Ascending aorta (tissue), 2 donors: ENCODE results near the gene TP53TG3C. TPM values are rescaled to one million over a fixed set of nuclear protein-coding genes. Genes with fewer than 3 reads are reported as not detected.
"Not testable (repeated sequence)": the region's sequence is repeated elsewhere in the genome, so short reads cannot be mapped to it uniquely, and the experiment has no call there.

ENCODE experiments used
- DNase-seq, 2 donors: peaks; one replicate each; pipeline ENCODE4 v3.0.0-alpha.2; 2019; ENCODE audit warnings: low spot score in 2 of 2
- H3K27ac ChIP-seq, 2 donors: fragments of 200-600 bp; sonication (generic); one replicate each; pipeline ENCODE4 v1.5.1; 2016 to 2017; ENCODE audit warnings: mild to moderate bottlenecking in 1 of 2
- H3K27me3 ChIP-seq: fragments of 200-600 bp; sonication (generic); one replicate; pipeline ENCODE4 v1.5.1; 2017
- H3K36me3 ChIP-seq, 2 donors: fragments of 200-600 bp; sonication (generic); one replicate each; pipeline ENCODE4 v1.5.1; 2016
- H3K4me1 ChIP-seq, 2 donors: fragments of 200-600 bp; sonication (generic); one replicate each; pipeline ENCODE4 v1.5.1; 2016 to 2017; ENCODE audit warnings: mild to moderate bottlenecking in 1 of 2
- H3K4me3 ChIP-seq, 2 donors: fragments of 200-600 bp; sonication (generic); one replicate each; pipeline ENCODE4 v1.5.1; 2016 to 2017; ENCODE audit warnings: mild to moderate bottlenecking in 1 of 2
- H3K9me3 ChIP-seq, 2 donors: fragments of 200-600 bp; sonication (generic); one replicate each; pipeline ENCODE4 v1.5.1; 2016
- intact Hi-C: fragments of 100-400 bp; cut with DNase I; formaldehyde crosslinking; loops from one replicate; pipeline ENCODE4 v1.15.1; 2023
- total RNA-seq: library from RNA; depleted of rRNA; stranded (reverse); fragments of >200 nt; gene quantifications from one replicate; pipeline ENCODE4 v1.1.0, GENCODE V29; 2016

TP53TG3C gene, protein sequence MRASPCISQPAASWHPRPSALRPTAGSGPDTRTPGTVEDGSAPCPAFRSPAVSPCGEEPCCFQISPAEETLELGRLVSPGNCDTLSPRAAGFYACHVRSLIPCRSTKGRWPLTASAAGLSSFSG
- not detected for total RNA-seq

GRCh38 chr16:33193926-33194325 is at the start of gene TP53TG3C:
TSS of gene TP53TG3C (plus strand) at chr16:33194226. CDS start at chr16:33194294, 68 bp downstream.
- H3K9me3 ChIP-seq, DNase-seq, H3K27ac ChIP-seq, H3K36me3 ChIP-seq, H3K4me1 ChIP-seq, H3K27me3 ChIP-seq, H3K4me3 ChIP-seq, intact Hi-C loops: not testable (repeated sequence)

Other genes starting within 250 kb of the TP53TG3C start
- not detected for gene TP53TG3E, start 110.1 kb downstream of the TP53TG3C start, total RNA-seq
- not detected for gene TP53TG3B, start 166.6 kb downstream of the TP53TG3C start, total RNA-seq